Kidney epithelial cell (primary cell): ENCODE measurements around the gene POLA2. TPM values are rescaled to one million over a fixed set of nuclear protein-coding genes. Genes with fewer than 3 reads are reported as not detected.

ENCODE experiments used
- DNase-seq: peaks from one replicate; pipeline ENCODE4 v3.0.0-alpha.2; 2010; ENCODE audit warnings: low read depth
- H3K27me3 ChIP-seq: 2 replicates; pipeline ENCODE4 v1.6.0; 2011; ENCODE audit warnings: low read length; ENCODE audit not compliant: control insufficient read depth, insufficient read depth
- H3K36me3 ChIP-seq: 2 replicates; pipeline ENCODE4 v1.5.1; 2011; ENCODE audit warnings: low read length; ENCODE audit not compliant: control insufficient read depth, insufficient read depth
- H3K4me3 ChIP-seq: 2 replicates; pipeline ENCODE4 v1.5.1; 2011; ENCODE audit warnings: low read depth, mild to moderate bottlenecking, control low read depth, low read length
- total RNA-seq: library from RNA; depleted of rRNA; stranded (reverse); fragments of >200 nt; gene quantifications from 2 replicates; pipeline ENCODE4 v1.2.3, GENCODE V29; 2015
- TF ChIP-seq, protein P1 (sequence below): IDR thresholded peaks from 2 replicates; pipeline ENCODE4 v1.5.1; 2011; ENCODE audit warnings: mild to moderate bottlenecking, moderate library complexity, low read length, control low read depth, inconsistent platforms; ENCODE audit not compliant: insufficient read depth, poor library complexity, severe bottlenecking

Gene POLA2
- total RNA-seq, 1 donor from 2014 or later, result 11.5 TPM

DNA sequence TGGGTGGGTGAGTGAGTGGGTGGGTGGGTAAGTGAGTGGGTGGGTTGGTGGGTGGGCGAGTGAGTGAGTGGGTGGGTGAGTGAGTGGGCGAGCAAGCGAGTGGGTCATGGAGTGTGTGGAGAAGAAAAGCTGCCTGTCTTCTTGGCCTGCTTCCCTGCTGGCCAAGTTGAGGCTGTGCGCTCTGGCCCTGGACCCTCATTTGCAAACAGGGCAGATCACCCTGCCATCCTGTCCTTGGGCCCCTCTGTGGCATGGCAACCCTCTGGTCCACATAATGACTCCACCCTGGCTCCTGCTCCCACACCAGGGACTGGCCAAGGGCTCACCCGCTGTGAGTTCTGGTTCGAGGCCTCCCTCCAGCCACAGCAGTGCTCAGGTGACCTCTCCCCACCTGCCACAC is 44.9 kb upstream of the POLA2 start:
- H3K27me3 ChIP-seq, result no peaks in the 10 kb centered on the region
- no peak overlapping the region for H3K4me3 ChIP-seq
- no peak for DNase-seq
- H3K36me3 ChIP-seq, result no peaks in the 10 kb centered on the region
- TF ChIP-seq, protein P1, sequence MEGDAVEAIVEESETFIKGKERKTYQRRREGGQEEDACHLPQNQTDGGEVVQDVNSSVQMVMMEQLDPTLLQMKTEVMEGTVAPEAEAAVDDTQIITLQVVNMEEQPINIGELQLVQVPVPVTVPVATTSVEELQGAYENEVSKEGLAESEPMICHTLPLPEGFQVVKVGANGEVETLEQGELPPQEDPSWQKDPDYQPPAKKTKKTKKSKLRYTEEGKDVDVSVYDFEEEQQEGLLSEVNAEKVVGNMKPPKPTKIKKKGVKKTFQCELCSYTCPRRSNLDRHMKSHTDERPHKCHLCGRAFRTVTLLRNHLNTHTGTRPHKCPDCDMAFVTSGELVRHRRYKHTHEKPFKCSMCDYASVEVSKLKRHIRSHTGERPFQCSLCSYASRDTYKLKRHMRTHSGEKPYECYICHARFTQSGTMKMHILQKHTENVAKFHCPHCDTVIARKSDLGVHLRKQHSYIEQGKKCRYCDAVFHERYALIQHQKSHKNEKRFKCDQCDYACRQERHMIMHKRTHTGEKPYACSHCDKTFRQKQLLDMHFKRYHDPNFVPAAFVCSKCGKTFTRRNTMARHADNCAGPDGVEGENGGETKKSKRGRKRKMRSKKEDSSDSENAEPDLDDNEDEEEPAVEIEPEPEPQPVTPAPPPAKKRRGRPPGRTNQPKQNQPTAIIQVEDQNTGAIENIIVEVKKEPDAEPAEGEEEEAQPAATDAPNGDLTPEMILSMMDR, result no peak

DNA sequence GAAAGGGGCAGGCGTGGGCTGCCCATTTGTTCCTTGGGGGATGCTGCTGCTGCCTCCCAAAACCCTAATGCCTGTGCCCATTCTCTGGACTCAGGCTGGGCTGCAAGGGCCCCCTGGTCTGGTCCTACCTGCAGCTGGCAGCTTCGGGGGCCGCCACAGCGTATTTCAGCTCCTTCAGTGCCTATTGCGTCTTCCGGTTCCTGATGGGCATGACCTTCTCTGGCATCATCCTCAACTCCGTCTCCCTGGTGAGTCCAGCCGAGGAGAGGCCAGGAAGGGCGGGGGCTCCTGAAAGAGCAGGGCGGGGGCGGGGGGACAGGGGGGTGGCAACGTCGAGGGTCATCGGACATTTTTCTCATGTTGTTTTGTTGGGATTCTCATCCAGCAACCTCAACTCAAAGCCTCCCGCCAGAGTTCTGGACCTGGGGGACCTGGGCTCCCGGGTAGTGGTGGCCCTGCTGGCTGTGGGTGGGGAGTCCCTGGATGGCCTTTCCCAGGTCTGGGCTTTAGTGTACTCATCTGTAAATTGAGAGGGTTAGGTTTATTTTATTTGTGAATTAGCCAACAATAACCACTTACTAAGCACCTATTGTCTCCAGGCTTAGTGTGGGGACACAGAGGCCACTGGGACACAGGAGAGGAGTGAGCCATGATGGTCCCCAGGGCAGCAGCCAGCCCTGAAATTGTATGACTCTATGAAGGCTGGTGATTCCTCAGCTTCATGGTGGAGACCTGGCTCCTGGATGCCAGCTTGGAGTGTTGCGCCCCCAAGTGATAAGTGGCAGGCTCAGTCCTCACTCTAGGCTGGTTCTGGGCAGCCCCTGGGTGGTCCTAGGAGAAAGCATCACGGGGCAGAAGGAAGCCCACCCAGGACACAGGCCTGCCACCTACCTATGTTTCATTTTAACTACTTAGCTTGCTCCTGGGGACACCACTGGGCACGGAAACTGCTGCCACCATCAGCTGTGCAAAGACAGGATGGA is 44.0 kb upstream of the POLA2 start:
- H3K4me3 ChIP-seq, result no peak overlapping the region
- H3K36me3 ChIP-seq, result no peaks in the 10 kb centered on the region
- no peak for DNase-seq
- TF ChIP-seq, protein P1, result no peak
- H3K27me3 ChIP-seq, result no peaks in the 10 kb centered on the region

DNA sequence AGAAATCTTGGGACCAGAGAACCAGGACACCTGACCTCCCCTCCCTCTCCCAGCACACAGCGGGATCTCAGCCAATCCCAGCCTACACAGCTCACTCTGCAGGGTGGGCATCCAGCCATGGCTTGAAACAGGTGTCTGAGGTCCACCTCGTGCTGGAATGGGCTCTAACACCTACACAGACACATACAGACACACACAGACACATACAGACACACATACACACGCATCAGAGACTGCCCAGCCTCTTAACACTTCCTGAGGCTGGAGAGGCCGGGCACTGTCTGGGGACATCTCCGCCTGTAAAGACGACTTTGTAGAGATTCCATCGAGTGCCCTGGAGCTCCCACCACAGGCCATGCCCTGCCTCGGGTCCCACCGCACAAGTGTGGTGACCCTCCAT is 43.3 kb upstream of the POLA2 start:
- Histone ChIP-seq H3K4me3 (no peak overlapping the region), H3K36me3 (no peaks in the 10 kb centered on the region)
- TF ChIP-seq, protein P1, result no peak

DNA sequence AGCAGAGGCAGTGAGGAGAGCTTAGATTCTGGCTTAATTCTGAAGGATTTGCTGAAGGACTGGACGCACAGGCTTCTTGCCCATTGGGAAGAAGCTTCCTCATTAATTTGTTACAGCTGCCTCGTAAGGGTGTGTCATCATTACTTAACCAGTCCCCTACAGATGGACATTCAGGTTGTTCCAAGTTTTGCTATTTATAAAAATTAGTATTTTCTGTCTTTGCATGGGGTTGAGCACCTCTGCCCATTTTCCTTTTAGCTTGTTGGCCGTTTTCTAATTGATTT is 41.9 kb upstream of the POLA2 start:
- no peak overlapping the region for H3K4me3 ChIP-seq
- TF ChIP-seq, protein P1, result no peak
- no peaks in the 10 kb centered on the region for H3K36me3 ChIP-seq
- no peaks in the 10 kb centered on the region for H3K27me3 ChIP-seq
- no peak for DNase-seq

More for the DNA sequence above, 43.3 kb upstream of the POLA2 start:
- H3K27me3 ChIP-seq, result no peaks in the 10 kb centered on the region
- DNase-seq, result no peak

DNA sequence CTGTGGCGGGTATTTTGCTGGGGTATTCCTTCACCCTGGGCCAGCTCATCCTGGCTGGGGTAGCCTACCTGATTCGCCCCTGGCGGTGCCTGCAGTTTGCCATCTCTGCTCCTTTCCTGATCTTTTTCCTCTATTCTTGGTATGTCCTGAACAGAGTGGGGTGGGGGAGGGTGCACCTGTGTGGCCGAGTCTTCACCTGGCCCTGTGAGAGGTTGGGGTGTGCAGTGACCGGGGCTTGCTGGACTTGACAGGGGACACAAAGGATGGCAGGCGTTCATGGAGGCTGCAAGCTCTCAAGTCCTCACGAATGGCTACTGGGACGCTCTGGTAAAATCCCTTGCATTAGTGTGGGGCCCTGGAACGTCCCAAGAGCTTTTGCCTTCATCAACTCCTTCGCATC is 40.7 kb upstream of the POLA2 start:
- H3K27me3 ChIP-seq, result no peaks in the 10 kb centered on the region
- no peaks in the 10 kb centered on the region for H3K36me3 ChIP-seq
- H3K4me3 ChIP-seq, result no peak overlapping the region
- TF ChIP-seq, protein P1, result no peak
- DNase-seq, result no peak

DNA sequence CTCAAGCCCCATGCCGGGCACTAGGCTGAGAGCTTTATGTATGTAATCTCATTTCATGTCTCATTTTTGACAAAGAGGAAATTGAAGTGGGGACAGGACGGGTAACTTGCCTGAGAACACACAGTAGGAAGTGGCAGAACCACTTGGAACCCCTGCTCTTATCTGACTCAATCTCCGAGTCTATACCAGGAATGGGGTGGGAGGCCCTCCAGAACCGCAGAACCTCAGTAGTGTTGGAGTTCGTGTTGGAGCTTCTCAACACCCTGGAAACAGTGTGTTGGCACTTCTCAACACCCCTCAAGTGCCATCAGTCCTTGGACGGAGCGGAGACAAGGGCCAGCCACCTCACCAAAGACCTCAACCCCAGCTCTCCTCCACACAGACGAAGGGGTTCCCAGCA is 38.8 kb upstream of the POLA2 start:
- no peaks in the 10 kb centered on the region for H3K36me3 ChIP-seq
- no peak for DNase-seq
- no peaks in the 10 kb centered on the region for H3K27me3 ChIP-seq
- TF ChIP-seq, protein P1, result no peak
- H3K4me3 ChIP-seq, result no peak overlapping the region
